Non-pigmented ciliary epithelial cell (primary cell): ENCODE results near the gene EPHA8.

Experiments used
- DNase-seq: peaks from one replicate; pipeline ENCODE4 v3.0.0-alpha.2; 2010; ENCODE audit warnings: low read depth

Gene EPHA8

GRCh38 chr1:22567197-22567596 is 3.9 kb downstream of the EPHA8 start:
- no peak for DNase-seq

- DNase-seq, result no peak
These were observed 4.7 kb downstream of the EPHA8 start for GRCh38 chr1:22567994-22568393.

- DNase-seq, result no peak
These were observed 6.0 kb downstream of the EPHA8 start for GRCh38 chr1:22569269-22569668.

GRCh38 chr1:22570140-22570909 is 7.0 kb downstream of the EPHA8 start:
- DNase-seq, result no peak

GRCh38 chr1:22572818-22573217 is 9.5 kb downstream of the EPHA8 start:
- DNase-seq, result no peak

- DNase-seq, result no peak
These were observed 9.9 kb downstream of the EPHA8 start for GRCh38 chr1:22573237-22573636.

- no peak for DNase-seq
These were observed 12.4 kb downstream of the EPHA8 start for GRCh38 chr1:22575532-22576149.

- DNase-seq, result no peak
These were observed 12.9 kb downstream of the EPHA8 start for GRCh38 chr1:22576150-22576544.

- no peak for DNase-seq
These were observed 13.3 kb downstream of the EPHA8 start for GRCh38 chr1:22576617-22577016.

- DNase-seq, result no peak
These were observed 15.6 kb downstream of the EPHA8 start for GRCh38 chr1:22578732-22579361.

- no peak for DNase-seq
These were observed 16.4 kb downstream of the EPHA8 start for GRCh38 chr1:22579541-22580155.

GRCh38 chr1:22582661-22583635 is 19.7 kb downstream of the EPHA8 start:
- no peak for DNase-seq

- no peak for DNase-seq
These were observed 20.8 kb downstream of the EPHA8 start for GRCh38 chr1:22584001-22584562.

- DNase-seq, result no peak
These were observed 21.7 kb downstream of the EPHA8 start for GRCh38 chr1:22584970-22585369.

GRCh38 chr1:22585471-22585870 is 22.2 kb downstream of the EPHA8 start:
- DNase-seq, result no peak

GRCh38 chr1:22586356-22587130 is 23.3 kb downstream of the EPHA8 start:
- DNase-seq, result no peak

- DNase-seq, result no peak
These were observed 24.0 kb downstream of the EPHA8 start for GRCh38 chr1:22587247-22587646.

- no peak for DNase-seq
These were observed 25.7 kb downstream of the EPHA8 start for GRCh38 chr1:22588899-22589422.

GRCh38 chr1:22591576-22591975 is 28.3 kb downstream of the EPHA8 start:
- DNase-seq, result no peak

GRCh38 chr1:22592051-22592450 is 28.8 kb downstream of the EPHA8 start:
- no peak for DNase-seq
